Mucosa of rectum (tissue), 2 donors: Measurements from ENCODE around the gene DARS1.

Experiments
- H3K27ac ChIP-seq, 2 donors: one replicate each; pipeline ENCODE4 v1.7.0; 2013; ENCODE audit warnings: inconsistent platforms in 2 of 2, low read depth in 2 of 2, low read length in 2 of 2
- H3K27me3 ChIP-seq, 2 donors: one replicate each; pipeline ENCODE4 v1.7.0; 2013; ENCODE audit warnings: low read length in 2 of 2; ENCODE audit not compliant: control insufficient read depth in 2 of 2, insufficient read depth in 2 of 2
- H3K36me3 ChIP-seq, 2 donors: one replicate each; pipeline ENCODE4 v1.7.0; 2013; ENCODE audit warnings: low read length in 2 of 2; ENCODE audit not compliant: control insufficient read depth in 2 of 2, insufficient read depth in 2 of 2
- H3K4me1 ChIP-seq, 2 donors: one replicate each; pipeline ENCODE4 v1.7.0; 2013; ENCODE audit warnings: low read length in 2 of 2, mild to moderate bottlenecking in 1 of 2; ENCODE audit not compliant: control insufficient read depth in 2 of 2, insufficient read depth in 2 of 2
- H3K4me3 ChIP-seq, 2 donors: one replicate each; pipeline ENCODE4 v1.7.0; 2013; ENCODE audit warnings: low read length in 2 of 2
- H3K9ac ChIP-seq, 2 donors: one replicate each; pipeline ENCODE4 v1.7.0; 2013; ENCODE audit warnings: low read length in 2 of 2, low read depth in 1 of 2, mild to moderate bottlenecking in 1 of 2
- H3K9me3 ChIP-seq, 2 donors: one replicate each; pipeline ENCODE4 v1.7.0; 2013; ENCODE audit warnings: low read length in 2 of 2; ENCODE audit not compliant: control insufficient read depth in 2 of 2
- donor health status: healthy.
- donor health status: Normal muscosa, but diverticular disease.

The DARS1 gene

DNA sequence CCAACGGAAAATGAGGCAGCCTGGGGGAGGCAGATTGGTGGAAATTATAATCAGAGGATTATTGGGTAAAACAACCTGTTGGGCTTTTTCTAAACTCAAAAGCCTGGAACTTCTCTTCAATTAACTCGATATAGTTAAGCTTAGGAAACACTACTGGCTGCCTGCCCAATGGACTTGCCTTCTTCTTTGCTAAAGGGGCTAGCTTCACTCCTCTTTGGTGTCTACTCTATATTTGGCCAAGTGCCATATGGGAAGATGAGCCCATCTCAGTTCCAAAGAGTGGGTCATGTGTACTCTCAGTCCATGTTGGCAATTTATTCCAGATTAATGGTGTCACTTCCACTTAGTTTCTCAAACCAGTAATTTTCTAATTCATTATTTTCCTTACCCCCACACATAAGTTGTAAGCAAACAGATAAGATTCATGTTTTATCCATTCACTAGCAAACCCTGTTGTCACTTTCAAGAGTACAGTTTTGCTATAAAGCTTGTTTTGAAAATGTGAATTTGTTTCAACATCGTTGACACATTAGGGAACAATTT, 34.3 kb downstream of the DARS1 start:
- Histone ChIP-seq H3K9ac (no peak overlapping the region), H3K9me3 (no peaks in the 10 kb centered on the region)

DNA sequence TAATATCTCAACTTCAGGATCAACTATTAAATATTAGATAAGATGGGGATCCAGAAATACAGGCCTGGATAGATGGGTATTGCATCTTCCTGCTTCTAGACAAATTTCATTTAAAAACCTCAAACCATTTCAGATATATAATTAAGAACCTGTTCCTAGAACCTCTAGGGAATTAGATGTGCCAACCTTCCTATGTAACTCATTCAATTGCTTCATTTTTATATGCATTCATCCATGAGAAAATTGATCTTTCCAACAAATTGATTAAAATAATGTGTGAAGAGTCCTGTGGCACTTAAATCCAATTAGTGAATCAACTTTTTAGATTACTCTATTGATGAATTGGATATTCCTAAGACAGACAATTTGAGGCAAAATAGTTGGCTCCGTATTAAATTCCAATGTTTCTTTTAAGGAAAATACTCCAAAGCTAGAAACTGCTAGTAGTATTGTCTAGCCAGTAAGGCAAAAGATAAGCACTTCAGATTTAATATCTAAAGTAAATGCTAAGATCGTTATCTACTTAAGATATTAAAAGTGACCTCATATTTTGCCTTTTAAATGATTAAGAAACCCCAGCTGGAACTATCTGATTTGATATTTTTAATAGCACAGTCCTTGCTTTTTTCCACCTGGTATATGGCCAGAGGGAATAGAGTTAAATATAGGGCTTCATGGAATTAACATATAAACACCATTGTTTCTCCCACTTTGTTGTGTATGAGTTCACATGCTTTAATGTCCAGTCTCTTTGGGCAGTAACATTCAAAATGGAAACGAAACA, 35.8 kb downstream of the DARS1 start:
- H3K4me3 ChIP-seq = no peak overlapping the region
- H3K9ac ChIP-seq = no peak overlapping the region
- H3K27me3 ChIP-seq = no peaks in the 10 kb centered on the region
- no peaks in the 10 kb centered on the region for H3K9me3 ChIP-seq
- H3K36me3 ChIP-seq = peaks cover 0 to 7% of the 10 kb centered on the region in 2 donors
- no peaks in the 10 kb centered on the region for H3K4me1 ChIP-seq
- no peak overlapping the region for H3K27ac ChIP-seq

More for the DNA sequence above, 34.3 kb downstream of the DARS1 start:
- Histone ChIP-seq H3K36me3 (peaks cover 0 to 7% of the 10 kb centered on the region in 2 donors), H3K4me1 (no peaks in the 10 kb centered on the region), H3K27ac (no peak overlapping the region), H3K27me3 (no peaks in the 10 kb centered on the region), H3K4me3 (no peak overlapping the region)

DNA sequence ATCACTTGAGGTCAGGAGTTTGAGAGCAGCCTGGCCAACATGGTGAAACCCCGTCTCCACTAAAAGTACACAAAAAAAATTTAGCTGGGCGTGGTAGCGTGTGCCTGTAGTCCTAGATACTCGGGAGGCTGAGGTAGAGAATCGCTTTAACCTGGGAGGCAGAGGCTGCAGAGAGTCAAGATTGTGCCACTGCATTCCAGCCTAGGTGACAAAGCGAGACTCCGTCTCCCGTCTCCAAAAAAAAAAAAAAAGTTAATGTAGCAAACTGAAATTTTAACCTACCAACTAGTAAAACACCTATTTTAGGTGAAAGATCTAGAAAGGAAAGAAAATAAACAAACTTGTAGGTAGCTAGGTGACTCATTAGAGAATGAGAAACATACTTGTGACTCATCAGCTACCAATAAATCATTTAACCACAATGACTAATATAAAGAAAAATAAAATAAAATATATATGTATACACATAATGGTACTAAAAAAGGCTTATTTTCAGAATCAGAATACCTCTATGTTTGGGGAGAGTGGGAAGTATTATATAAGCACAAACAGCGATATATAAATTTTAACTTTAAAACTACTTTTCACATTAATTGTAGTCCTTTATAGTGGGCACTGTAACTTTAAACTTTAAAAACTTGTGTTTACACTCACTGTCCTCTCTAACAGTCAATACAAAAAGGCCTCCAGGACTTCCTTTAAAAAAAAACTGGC, 36.6 kb downstream of the DARS1 start:
- H3K27me3 ChIP-seq = no peaks in the 10 kb centered on the region
- no peak overlapping the region for H3K9ac ChIP-seq
- no peak overlapping the region for H3K4me3 ChIP-seq
- no peak overlapping the region for H3K27ac ChIP-seq
- no peaks in the 10 kb centered on the region for H3K4me1 ChIP-seq
- H3K9me3 ChIP-seq = no peaks in the 10 kb centered on the region
- H3K36me3 ChIP-seq = peaks cover 0 to 7% of the 10 kb centered on the region in 2 donors

DNA sequence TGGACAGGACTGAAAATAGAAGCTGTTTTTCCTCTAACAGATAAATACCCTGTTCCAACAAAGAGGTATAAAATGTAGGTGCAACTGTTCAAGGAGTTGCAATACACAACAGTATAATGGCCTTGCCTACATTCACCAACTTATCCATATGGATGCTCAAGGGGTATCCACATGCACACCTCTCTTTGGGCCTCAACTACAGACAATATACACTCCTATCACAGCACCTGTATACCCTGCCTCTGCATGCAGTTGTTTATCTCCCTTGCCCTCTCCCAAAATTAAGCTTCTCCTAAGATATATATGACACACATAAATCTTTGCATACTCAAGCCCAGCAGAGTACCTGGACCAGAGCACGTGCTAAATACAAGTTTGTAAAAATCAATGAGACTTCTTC, 37.3 kb downstream of the DARS1 start:
- no peaks in the 10 kb centered on the region for H3K9me3 ChIP-seq
- no peaks in the 10 kb centered on the region for H3K4me1 ChIP-seq
- H3K4me3 ChIP-seq = no peak overlapping the region
- H3K27me3 ChIP-seq = no peaks in the 10 kb centered on the region
- H3K9ac ChIP-seq = no peak overlapping the region
- H3K27ac ChIP-seq = no peak overlapping the region
- H3K36me3 ChIP-seq = peaks cover 0 to 7% of the 10 kb centered on the region in 2 donors

DNA sequence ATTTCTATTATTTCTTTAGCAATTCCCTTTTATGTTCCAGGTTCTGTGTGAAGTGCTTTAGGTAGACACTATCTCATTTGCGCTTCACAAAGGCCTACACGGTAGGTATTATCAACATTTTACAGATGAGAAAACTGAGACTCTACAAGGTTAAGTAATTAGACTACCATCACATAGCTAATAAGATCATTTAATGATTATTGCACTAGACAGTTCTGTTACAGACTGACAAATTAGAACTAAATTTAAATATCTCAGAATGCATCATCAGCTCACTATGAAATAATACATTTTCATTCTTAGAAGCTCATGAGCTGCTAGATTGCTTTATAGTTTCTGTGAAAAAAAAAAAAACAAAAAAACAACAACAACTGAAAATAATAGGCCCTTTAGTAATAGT, 37.9 kb downstream of the DARS1 start:
- H3K9ac ChIP-seq = no peak overlapping the region
- peaks cover 5 to 11% of the 10 kb centered on the region in 2 donors for H3K36me3 ChIP-seq
- no peaks in the 10 kb centered on the region for H3K9me3 ChIP-seq
- H3K4me3 ChIP-seq = no peak overlapping the region
- H3K4me1 ChIP-seq = no peaks in the 10 kb centered on the region
- no peak overlapping the region for H3K27ac ChIP-seq
- no peaks in the 10 kb centered on the region for H3K27me3 ChIP-seq

DNA sequence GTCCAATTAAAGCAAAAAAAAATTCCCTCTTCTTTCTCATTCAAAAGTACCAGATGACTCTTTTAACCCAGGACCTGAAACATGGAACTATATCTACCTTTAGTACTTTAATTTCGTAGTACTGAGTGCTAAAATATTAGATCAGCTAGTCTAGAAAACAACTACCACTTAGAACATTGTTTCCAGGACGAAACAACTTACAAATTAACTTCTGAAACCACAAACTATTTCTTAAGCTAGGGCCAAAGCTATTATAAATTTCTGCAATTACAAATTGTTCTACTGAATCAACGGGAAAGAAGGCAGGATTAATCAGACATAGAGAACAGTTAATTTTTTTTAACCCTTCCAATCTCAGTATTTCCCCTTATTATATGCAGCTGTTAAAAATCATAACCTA, 39.9 kb downstream of the DARS1 start:
- Histone ChIP-seq H3K36me3 (peaks cover 5% of the 10 kb centered on the region in 2 donors), H3K27me3 (no peaks in the 10 kb centered on the region), H3K9ac (no peak overlapping the region), H3K4me3 (no peak overlapping the region), H3K4me1 (no peaks in the 10 kb centered on the region), H3K9me3 (no peaks in the 10 kb centered on the region), H3K27ac (no peak overlapping the region)

DNA sequence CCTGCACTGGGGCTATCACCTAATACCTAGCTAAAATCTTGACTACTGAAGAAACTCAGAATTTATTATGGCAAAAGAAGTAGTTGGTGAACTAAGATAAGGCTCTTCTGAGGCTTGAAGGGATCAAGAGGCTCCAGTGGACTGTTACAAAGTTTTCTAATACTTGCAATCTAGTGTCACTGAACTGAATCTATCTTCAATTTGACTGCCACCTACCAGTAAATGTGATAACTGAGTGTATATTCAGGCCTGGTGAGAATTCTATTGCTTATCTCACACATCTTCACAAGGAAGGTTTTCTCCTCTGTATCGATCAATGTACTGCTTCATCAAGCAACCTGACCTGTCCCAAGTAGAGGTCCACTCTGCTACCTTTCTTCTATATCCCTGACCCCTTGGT, 40.8 kb downstream of the DARS1 start:
- Histone ChIP-seq H3K27ac (no peak overlapping the region), H3K9me3 (no peaks in the 10 kb centered on the region), H3K9ac (no peak overlapping the region), H3K4me1 (no peaks in the 10 kb centered on the region), H3K27me3 (no peaks in the 10 kb centered on the region), H3K36me3 (peaks cover 5% of the 10 kb centered on the region in 2 donors), H3K4me3 (no peak overlapping the region)

DNA sequence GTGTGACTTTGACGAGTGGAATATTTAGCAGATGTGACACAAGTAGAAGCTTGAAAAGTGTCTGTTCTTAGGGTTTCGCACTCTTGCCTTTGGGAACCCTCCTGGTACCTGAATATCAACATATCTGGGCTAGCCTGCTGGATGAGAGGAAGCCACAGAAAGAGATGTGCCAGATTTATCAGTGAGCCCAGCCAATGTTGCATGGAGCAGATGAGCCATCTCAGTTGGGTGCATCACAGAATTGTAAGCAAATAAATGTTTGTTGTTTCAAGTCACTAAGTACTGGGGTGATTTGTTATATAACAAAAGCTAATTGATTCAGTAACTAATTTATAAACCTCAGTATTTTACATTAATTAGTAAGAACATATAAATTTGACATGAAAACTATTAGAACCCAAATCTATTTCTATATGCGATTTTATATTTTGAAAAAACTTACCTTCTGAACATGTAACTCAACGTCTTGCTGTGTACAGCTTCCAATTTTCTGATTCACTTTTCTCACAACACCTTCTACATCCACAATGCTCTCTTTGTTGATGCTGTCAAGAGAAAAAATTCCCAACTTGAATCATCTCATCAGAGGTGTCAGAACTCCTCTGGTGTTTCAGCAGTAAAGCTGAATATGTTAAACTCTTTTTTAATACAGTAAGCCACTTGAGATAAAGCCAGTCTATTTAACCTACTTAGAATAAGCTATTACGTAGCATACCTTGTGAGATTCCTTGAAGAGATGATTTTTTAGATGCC, 42.3 kb downstream of the DARS1 start:
- no peak overlapping the region for H3K4me3 ChIP-seq
- no peaks in the 10 kb centered on the region for H3K9me3 ChIP-seq
- no peaks in the 10 kb centered on the region for H3K4me1 ChIP-seq
- no peak overlapping the region for H3K9ac ChIP-seq
- no peak overlapping the region for H3K27ac ChIP-seq
- peaks cover 5% of the 10 kb centered on the region in 2 donors for H3K36me3 ChIP-seq
- no peaks in the 10 kb centered on the region for H3K27me3 ChIP-seq

DNA sequence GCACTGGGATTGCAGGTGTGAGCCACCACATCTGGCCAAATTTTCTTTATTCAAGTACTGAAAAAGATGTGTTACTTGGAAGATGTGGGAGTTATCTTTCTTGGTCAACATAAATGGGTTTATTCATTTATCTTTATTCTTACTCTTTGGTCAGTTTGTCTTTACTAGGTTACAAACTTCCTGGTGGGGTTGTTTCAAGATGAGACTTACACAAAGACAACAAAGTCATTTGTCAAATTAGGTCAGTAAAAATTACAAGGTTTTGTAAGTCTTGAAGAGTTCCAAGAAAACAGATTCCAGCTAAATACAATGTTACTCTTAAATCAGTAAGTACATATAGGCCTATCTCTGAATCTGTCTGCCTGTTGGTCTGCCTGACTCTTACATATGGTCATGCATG, 48.9 kb downstream of the DARS1 start:
- no peak overlapping the region for H3K27ac ChIP-seq
- H3K9ac ChIP-seq = no peak overlapping the region
- H3K36me3 ChIP-seq = peaks cover 3 to 10% of the 10 kb centered on the region in 2 donors
- H3K4me1 ChIP-seq = no peaks in the 10 kb centered on the region
- H3K27me3 ChIP-seq = no peaks in the 10 kb centered on the region
- H3K9me3 ChIP-seq = no peaks in the 10 kb centered on the region
- no peak overlapping the region for H3K4me3 ChIP-seq

DNA sequence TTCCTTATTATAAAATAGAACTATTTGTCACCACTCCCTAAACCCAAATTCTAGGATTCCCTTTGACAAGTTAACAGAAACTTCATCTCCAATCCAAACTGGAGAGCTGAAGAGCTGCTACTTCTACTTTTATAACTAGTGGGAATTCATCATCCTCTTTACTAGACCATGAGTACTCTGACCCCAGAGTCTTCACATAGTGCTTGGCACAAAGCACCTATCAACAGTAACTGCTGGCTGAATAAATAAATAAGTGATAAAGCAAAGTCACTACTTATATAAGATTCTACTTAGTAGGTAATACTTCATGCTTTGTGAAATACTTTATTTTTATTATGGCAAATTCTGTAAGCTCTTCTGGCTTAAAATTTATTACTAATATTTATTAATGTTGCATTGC, 49.5 kb downstream of the DARS1 start:
- peaks cover 6 to 15% of the 10 kb centered on the region in 2 donors for H3K36me3 ChIP-seq
- H3K4me3 ChIP-seq = no peak overlapping the region
- no peak overlapping the region for H3K27ac ChIP-seq
- H3K9ac ChIP-seq = no peak overlapping the region
- H3K27me3 ChIP-seq = no peaks in the 10 kb centered on the region
- H3K9me3 ChIP-seq = no peaks in the 10 kb centered on the region
- no peaks in the 10 kb centered on the region for H3K4me1 ChIP-seq
